Liver (tissue), 9 donors: ENCODE data around the gene PFDN4. TPM values are rescaled to one million over a fixed set of nuclear protein-coding genes. Genes with fewer than 3 reads are reported as not detected.
"Not testable (repeated sequence)": the region's sequence is repeated elsewhere in the genome, so short reads cannot be mapped to it uniquely, and the experiment has no call there.

Experiments used
- DNase-seq: peaks from one replicate; pipeline ENCODE4 v3.0.0-alpha.2; 2017; ENCODE audit warnings: low spot score
- H3K27ac ChIP-seq, 2 donors: one replicate each; pipeline ENCODE4 v1.7.0; 2013; ENCODE audit warnings: inconsistent platforms in 2 of 2, low read length in 2 of 2, control low read depth in 1 of 2, low read depth in 1 of 2, mild to moderate bottlenecking in 1 of 2
- H3K27me3 ChIP-seq, 4 donors: one replicate each; pipeline versions ENCODE4 v1.6.1 to v1.7.0; 2013; ENCODE audit warnings: low read length in 3 of 4, inconsistent platforms in 1 of 4, mild to moderate bottlenecking in 1 of 4, moderate library complexity in 1 of 4; ENCODE audit not compliant: control insufficient read depth in 4 of 4, insufficient read depth in 4 of 4
- H3K36me3 ChIP-seq, 4 donors: one replicate each; pipeline versions ENCODE4 v1.6.1 to v1.7.0; 2013; ENCODE audit warnings: low read length in 3 of 4, mild to moderate bottlenecking in 3 of 4, low read depth in 1 of 4, moderate library complexity in 1 of 4; ENCODE audit not compliant: control insufficient read depth in 4 of 4, insufficient read depth in 3 of 4
- H3K4me1 ChIP-seq, 4 donors: one replicate each; pipeline versions ENCODE4 v1.6.1 to v1.7.0; 2013; ENCODE audit warnings: low read length in 3 of 4, mild to moderate bottlenecking in 3 of 4, moderate library complexity in 1 of 4; ENCODE audit not compliant: control insufficient read depth in 4 of 4, insufficient read depth in 4 of 4
- H3K4me3 ChIP-seq, 3 donors: one replicate each; pipeline versions ENCODE4 v1.6.1 to v1.7.0; 2013; ENCODE audit warnings: low read length in 3 of 3, control low read depth in 1 of 3, low read depth in 1 of 3, mild to moderate bottlenecking in 1 of 3
- H3K9ac ChIP-seq, 2 donors: one replicate each; pipeline ENCODE4 v1.7.0; 2013; ENCODE audit warnings: low read length in 2 of 2, mild to moderate bottlenecking in 2 of 2, moderate library complexity in 2 of 2, control low read depth in 1 of 2, low read depth in 1 of 2
- H3K9me3 ChIP-seq, 4 donors: one replicate each; pipeline versions ENCODE4 v1.6.1 to v1.7.0; 2013; ENCODE audit warnings: low read length in 3 of 4; ENCODE audit not compliant: control insufficient read depth in 4 of 4
- EGR1 ChIP-seq, 2 donors: IDR thresholded peaks; 2 replicates each; pipeline ENCODE4 v1.6.1; 2016 to 2018; ENCODE audit warnings: antibody characterized with exemption in 2 of 2, low read depth in 2 of 2
- GABPA ChIP-seq, 2 donors: IDR thresholded peaks in 1 of 2; conservative IDR thresholded peaks in 1 of 2; 2 replicates each; pipeline ENCODE4 v1.6.1; 2016; ENCODE audit warnings: antibody characterized with exemption in 2 of 2, mild to moderate bottlenecking in 1 of 2, moderate library complexity in 1 of 2
- HNF4A ChIP-seq, 2 donors: conservative IDR thresholded peaks; 2 replicates each; pipeline ENCODE4 v1.6.1; 2016; ENCODE audit warnings: antibody characterized with exemption in 2 of 2, mild to moderate bottlenecking in 2 of 2
- HNF4G ChIP-seq: IDR thresholded peaks from 2 replicates; pipeline ENCODE4 v1.6.1; 2016; ENCODE audit warnings: antibody characterized with exemption
- JUND ChIP-seq, 2 donors: IDR thresholded peaks; 2 replicates each; pipeline ENCODE4 v1.6.1; 2016; ENCODE audit warnings: antibody characterized with exemption in 2 of 2
- NR2F2 ChIP-seq: IDR thresholded peaks from 2 replicates; pipeline ENCODE4 v1.6.1; 2016; ENCODE audit warnings: antibody characterized with exemption
- RAD21 ChIP-seq, 2 donors: IDR thresholded peaks; 2 replicates each; pipeline ENCODE4 v1.6.1; 2016; ENCODE audit warnings: antibody characterized with exemption in 2 of 2, mild to moderate bottlenecking in 2 of 2
- SP1 ChIP-seq: IDR thresholded peaks from 2 replicates; pipeline ENCODE4 v1.6.1; 2018; ENCODE audit warnings: antibody characterized with exemption, mild to moderate bottlenecking
- YY1 ChIP-seq: IDR thresholded peaks from 2 replicates; pipeline ENCODE4 v1.6.1; 2016; ENCODE audit warnings: antibody characterized with exemption, mild to moderate bottlenecking
- WGBS: extraction: QIAGEN DNeasy Blood & Tissue Kit; methylation state at CpG from one replicate; pipeline ENCODE4 v1.1.7; 2013; 5-methylcytosine and 5-hydroxymethylcytosine counted together
- polyA plus RNA-seq, 2 donors: library from polyadenylated mRNA; stranded (reverse) in 1 of 2; unstranded in 1 of 2; fragments of 200-250 nt in 1 of 2; fragments of >200 nt in 1 of 2; fragmentation: Nextera tagmentation in 1 of 2; extraction: Ambion mirVana in 1 of 2; gene quantifications; one replicate each; pipeline versions ENCODE4 v1.2.1 to v1.2.3, GENCODE V29; 2013 to 2015
- total RNA-seq, 2 donors: library from RNA; depleted of rRNA; stranded (reverse); fragments of >200 nt; gene quantifications; one replicate each; pipeline ENCODE4 v1.2.3, GENCODE V29; 2014
- TF ChIP-seq, protein P1 (sequence below): IDR thresholded peaks from 2 replicates; pipeline ENCODE4 v1.6.1; 2016; ENCODE audit warnings: antibody characterized with exemption, mild to moderate bottlenecking
- TF ChIP-seq, protein P2 (sequence below): fragments of 150-350 bp; IDR thresholded peaks from 2 replicates; pipeline ENCODE4 v1.5.1; 2017; ENCODE audit warnings: improper control_type of control experiment, low read depth, low read length; ENCODE audit not compliant: missing input control
- TF ChIP-seq, protein P3 (sequence below): IDR thresholded peaks from 2 replicates; pipeline ENCODE4 v1.6.1; 2016; ENCODE audit warnings: antibody characterized with exemption
- TF ChIP-seq, protein P4 (sequence below): IDR thresholded peaks from 2 replicates; pipeline ENCODE4 v1.6.1; 2016; ENCODE audit warnings: antibody characterized with exemption
- TF ChIP-seq, protein P5 (sequence below): IDR thresholded peaks from 2 replicates; pipeline ENCODE4 v1.6.1; 2016; ENCODE audit warnings: antibody characterized with exemption
- donor health status: healthy.
- donor health status: healthy.
- donor health status: healthy.
- donor health status: healthy.
- donor health status: healthy.

Gene PFDN4
- total and polyA plus RNA-seq, 4 donors: 12.9 to 17.3 (median 13.5) TPM

DNA sequence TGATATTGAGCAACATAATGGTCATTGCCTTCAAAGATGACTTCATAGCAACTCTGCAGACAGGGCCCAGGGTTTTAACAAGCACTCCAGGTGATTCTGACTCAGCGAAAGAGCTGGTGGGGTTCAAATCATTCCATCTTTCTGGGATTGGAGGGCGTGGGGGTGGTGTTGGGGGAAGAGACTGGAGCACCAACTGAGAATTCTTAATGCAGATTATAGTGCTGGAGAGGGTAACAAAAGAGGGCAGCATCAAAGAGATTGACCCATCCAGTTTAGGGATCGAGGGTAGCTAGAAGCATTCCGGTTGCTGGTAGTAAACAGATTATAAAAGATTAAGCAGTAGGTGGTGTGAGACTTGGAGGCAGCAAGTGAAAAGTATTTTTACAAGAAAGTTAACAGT lies 15.9 kb downstream of the PFDN4 start:
- H3K4me3 ChIP-seq: no peak overlapping the region
- H3K36me3 ChIP-seq: peaks cover 0 to 1% (median 0%) of the 10 kb centered on the region in 4 donors
- no peaks in the 10 kb centered on the region for H3K27me3 ChIP-seq
- no peaks in the 10 kb centered on the region for H3K9me3 ChIP-seq
- H3K27ac ChIP-seq: no peak overlapping the region
- peaks cover 5 to 14% (median 14%) of the 10 kb centered on the region in 4 donors for H3K4me1 ChIP-seq
- no peak for DNase-seq
- TF ChIP-seq RAD21 (IDR thresholded peaks at IDR 0.05): no peak
- no peak for TF ChIP-seq SP1
- TF ChIP-seq YY1: no peak
- TF ChIP-seq, protein P1, sequence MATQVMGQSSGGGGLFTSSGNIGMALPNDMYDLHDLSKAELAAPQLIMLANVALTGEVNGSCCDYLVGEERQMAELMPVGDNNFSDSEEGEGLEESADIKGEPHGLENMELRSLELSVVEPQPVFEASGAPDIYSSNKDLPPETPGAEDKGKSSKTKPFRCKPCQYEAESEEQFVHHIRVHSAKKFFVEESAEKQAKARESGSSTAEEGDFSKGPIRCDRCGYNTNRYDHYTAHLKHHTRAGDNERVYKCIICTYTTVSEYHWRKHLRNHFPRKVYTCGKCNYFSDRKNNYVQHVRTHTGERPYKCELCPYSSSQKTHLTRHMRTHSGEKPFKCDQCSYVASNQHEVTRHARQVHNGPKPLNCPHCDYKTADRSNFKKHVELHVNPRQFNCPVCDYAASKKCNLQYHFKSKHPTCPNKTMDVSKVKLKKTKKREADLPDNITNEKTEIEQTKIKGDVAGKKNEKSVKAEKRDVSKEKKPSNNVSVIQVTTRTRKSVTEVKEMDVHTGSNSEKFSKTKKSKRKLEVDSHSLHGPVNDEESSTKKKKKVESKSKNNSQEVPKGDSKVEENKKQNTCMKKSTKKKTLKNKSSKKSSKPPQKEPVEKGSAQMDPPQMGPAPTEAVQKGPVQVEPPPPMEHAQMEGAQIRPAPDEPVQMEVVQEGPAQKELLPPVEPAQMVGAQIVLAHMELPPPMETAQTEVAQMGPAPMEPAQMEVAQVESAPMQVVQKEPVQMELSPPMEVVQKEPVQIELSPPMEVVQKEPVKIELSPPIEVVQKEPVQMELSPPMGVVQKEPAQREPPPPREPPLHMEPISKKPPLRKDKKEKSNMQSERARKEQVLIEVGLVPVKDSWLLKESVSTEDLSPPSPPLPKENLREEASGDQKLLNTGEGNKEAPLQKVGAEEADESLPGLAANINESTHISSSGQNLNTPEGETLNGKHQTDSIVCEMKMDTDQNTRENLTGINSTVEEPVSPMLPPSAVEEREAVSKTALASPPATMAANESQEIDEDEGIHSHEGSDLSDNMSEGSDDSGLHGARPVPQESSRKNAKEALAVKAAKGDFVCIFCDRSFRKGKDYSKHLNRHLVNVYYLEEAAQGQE: no peak
- TF ChIP-seq, protein P2, sequence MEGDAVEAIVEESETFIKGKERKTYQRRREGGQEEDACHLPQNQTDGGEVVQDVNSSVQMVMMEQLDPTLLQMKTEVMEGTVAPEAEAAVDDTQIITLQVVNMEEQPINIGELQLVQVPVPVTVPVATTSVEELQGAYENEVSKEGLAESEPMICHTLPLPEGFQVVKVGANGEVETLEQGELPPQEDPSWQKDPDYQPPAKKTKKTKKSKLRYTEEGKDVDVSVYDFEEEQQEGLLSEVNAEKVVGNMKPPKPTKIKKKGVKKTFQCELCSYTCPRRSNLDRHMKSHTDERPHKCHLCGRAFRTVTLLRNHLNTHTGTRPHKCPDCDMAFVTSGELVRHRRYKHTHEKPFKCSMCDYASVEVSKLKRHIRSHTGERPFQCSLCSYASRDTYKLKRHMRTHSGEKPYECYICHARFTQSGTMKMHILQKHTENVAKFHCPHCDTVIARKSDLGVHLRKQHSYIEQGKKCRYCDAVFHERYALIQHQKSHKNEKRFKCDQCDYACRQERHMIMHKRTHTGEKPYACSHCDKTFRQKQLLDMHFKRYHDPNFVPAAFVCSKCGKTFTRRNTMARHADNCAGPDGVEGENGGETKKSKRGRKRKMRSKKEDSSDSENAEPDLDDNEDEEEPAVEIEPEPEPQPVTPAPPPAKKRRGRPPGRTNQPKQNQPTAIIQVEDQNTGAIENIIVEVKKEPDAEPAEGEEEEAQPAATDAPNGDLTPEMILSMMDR: no peak
- TF ChIP-seq, protein P3, sequence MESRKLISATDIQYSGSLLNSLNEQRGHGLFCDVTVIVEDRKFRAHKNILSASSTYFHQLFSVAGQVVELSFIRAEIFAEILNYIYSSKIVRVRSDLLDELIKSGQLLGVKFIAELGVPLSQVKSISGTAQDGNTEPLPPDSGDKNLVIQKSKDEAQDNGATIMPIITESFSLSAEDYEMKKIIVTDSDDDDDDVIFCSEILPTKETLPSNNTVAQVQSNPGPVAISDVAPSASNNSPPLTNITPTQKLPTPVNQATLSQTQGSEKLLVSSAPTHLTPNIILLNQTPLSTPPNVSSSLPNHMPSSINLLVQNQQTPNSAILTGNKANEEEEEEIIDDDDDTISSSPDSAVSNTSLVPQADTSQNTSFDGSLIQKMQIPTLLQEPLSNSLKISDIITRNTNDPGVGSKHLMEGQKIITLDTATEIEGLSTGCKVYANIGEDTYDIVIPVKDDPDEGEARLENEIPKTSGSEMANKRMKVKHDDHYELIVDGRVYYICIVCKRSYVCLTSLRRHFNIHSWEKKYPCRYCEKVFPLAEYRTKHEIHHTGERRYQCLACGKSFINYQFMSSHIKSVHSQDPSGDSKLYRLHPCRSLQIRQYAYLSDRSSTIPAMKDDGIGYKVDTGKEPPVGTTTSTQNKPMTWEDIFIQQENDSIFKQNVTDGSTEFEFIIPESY: no peak
- TF ChIP-seq, protein P4, sequence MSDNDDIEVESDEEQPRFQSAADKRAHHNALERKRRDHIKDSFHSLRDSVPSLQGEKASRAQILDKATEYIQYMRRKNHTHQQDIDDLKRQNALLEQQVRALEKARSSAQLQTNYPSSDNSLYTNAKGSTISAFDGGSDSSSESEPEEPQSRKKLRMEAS: no peak
- TF ChIP-seq JUND (IDR thresholded peaks at IDR 0.05): no peak
- TF ChIP-seq, protein P5, sequence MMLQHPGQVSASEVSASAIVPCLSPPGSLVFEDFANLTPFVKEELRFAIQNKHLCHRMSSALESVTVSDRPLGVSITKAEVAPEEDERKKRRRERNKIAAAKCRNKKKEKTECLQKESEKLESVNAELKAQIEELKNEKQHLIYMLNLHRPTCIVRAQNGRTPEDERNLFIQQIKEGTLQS: no peak
- TF ChIP-seq GABPA (IDR thresholded peaks at IDR 0.05 in 1 of 2, conservative IDR thresholded peaks at IDR 0.05 in 1 of 2): no peak
- no peak for TF ChIP-seq HNF4A (conservative IDR thresholded peaks at IDR 0.05)
- TF ChIP-seq HNF4G: no peak
- TF ChIP-seq EGR1 (IDR thresholded peaks at IDR 0.05; ENCODE audit: low read depth in 2 of 2): no peak
- TF ChIP-seq NR2F2: no peak
- WGBS: 70% methylated on average over 4 of the region's 4 CpGs
- H3K9ac ChIP-seq: no peak overlapping the region

DNA sequence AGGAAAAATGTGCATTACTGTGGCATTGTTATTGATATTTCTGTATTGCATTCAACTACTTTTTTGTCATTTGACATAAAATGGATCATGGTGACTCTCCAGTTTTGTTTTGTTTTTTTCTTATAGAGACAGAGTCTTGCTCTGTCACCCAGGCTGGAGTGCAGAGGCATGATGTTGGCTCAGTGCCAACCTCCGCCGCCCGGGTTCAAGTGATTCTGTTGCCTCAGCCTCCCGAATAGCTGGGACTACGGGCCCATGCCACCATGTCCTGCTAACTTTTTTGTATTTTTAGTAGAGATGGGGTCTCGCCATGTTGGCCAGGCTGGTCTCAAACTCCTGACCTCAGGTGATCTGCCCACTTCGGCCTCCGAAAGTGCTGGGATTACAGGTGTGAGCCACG lies 16.8 kb downstream of the PFDN4 start:
- not testable (repeated sequence) for H3K36me3 ChIP-seq, H3K9ac ChIP-seq, H3K27ac ChIP-seq, H3K9me3 ChIP-seq, H3K4me3 ChIP-seq, DNase-seq, H3K27me3 ChIP-seq
- WGBS: 90% methylated on average over 9 of the region's 9 CpGs
- peaks cover 5 to 14% (median 14%) of the 10 kb centered on the region in 4 donors for H3K4me1 ChIP-seq
